ENCODE results near the gene CD74.

GRCh38 chr5:150434464-150434863, 21.8 kb upstream of the CD74 start:
- TF ChIP-seq CTCF (IDR thresholded peaks at IDR 0.05; ENCODE audit: poor library complexity, severe bottlenecking) (no peak), EP300 (conservative IDR thresholded peaks at IDR 0.05; ENCODE audit: poor library complexity, severe bottlenecking) (no peak), REST (IDR thresholded peaks at IDR 0.05; ENCODE audit: borderline replicate concordance) (no peak), MXI1 (conservative IDR thresholded peaks at IDR 0.05; ENCODE audit: poor library complexity, severe bottlenecking) (no peak), EZH2 (IDR thresholded peaks at IDR 0.05; ENCODE audit: borderline replicate concordance, insufficient read depth, low read length, poor library complexity, severe bottlenecking) (no peak), TAF1 (IDR thresholded peaks at IDR 0.05; ENCODE audit: low read depth) (no peak), SMC3 (conservative IDR thresholded peaks at IDR 0.05; ENCODE audit: poor library complexity) (no peak)

Measured in neural cell (in vitro differentiated cells).